Natural killer cell (primary cell): Measurements from ENCODE around the gene KCND2. TPM values are rescaled to one million over a fixed set of nuclear protein-coding genes. Genes with fewer than 3 reads are reported as not detected.

Experiments used
- ATAC-seq, 3 donors: fragments of 150-1000 bp in 2 of 3; fragments of 200-7000 bp in 1 of 3; cut with Tn5 transposase; 1 replicate in 1 of 3; 2 replicates in 2 of 3; pipeline ENCODE4 v1.10.0; 2021; ENCODE audit warnings: mild to moderate bottlenecking in 2 of 3, moderate library complexity in 2 of 3
- DNase-seq, 2 donors: peaks; one replicate each; pipeline versions ENCODE4 v3.0.0 to v3.0.0-alpha.2; 2013 to 2021; ENCODE audit warnings: mixed read lengths in 1 of 2
- H3K27ac ChIP-seq: one replicate; pipeline ENCODE4 v1.5.1; 2013; ENCODE audit warnings: mild to moderate bottlenecking, low read length
- H3K27me3 ChIP-seq: one replicate; pipeline ENCODE4 v1.6.1; 2013; ENCODE audit warnings: low read length; ENCODE audit not compliant: control insufficient read depth, insufficient read depth
- H3K36me3 ChIP-seq: one replicate; pipeline ENCODE4 v1.6.1; 2013; ENCODE audit warnings: low read length; ENCODE audit not compliant: control insufficient read depth, insufficient read depth
- H3K4me1 ChIP-seq: one replicate; pipeline ENCODE4 v1.6.1; 2013; ENCODE audit warnings: low read length; ENCODE audit not compliant: control insufficient read depth, insufficient read depth
- H3K4me3 ChIP-seq: one replicate; pipeline ENCODE4 v1.5.1; 2013; ENCODE audit warnings: low read length
- H3K9me3 ChIP-seq: one replicate; pipeline ENCODE4 v1.6.1; 2013; ENCODE audit warnings: low read length; ENCODE audit not compliant: control insufficient read depth, insufficient read depth
- H3K27ac Mint-ChIP-seq, 2 donors: one replicate each; pipeline ENCODE4 v1.8.0; 2022; ENCODE audit warnings: mild to moderate bottlenecking in 2 of 2, mixed read lengths in 2 of 2, moderate library complexity in 1 of 2
- H3K27me3 Mint-ChIP-seq, 2 donors: one replicate each; pipeline ENCODE4 v1.8.0; 2022; ENCODE audit warnings: low read depth in 2 of 2, mixed read lengths in 2 of 2
- H3K36me3 Mint-ChIP-seq: one replicate; pipeline ENCODE4 v1.8.0; 2022; ENCODE audit warnings: mixed read lengths
- H3K4me1 Mint-ChIP-seq, 2 donors: one replicate each; pipeline ENCODE4 v1.8.0; 2022; ENCODE audit warnings: mixed read lengths in 2 of 2
- H3K4me3 Mint-ChIP-seq: one replicate; pipeline ENCODE4 v1.8.0; 2022; ENCODE audit warnings: mild to moderate bottlenecking, moderate library complexity, mixed read lengths
- H3K9me3 Mint-ChIP-seq, 2 donors: one replicate each; pipeline ENCODE4 v1.8.0; 2022; ENCODE audit warnings: mixed read lengths in 2 of 2
- WGBS: methylation state at CpG from one replicate; pipeline ENCODE4 v1.1.7; 2013; ENCODE audit warnings: missing lambda C conversion rate; ENCODE audit not compliant: insufficient coverage; 5-methylcytosine and 5-hydroxymethylcytosine counted together
- intact Hi-C: fragments of 100-400 bp; cut with micrococcal nuclease; formaldehyde crosslinking; loops from one replicate; pipeline ENCODE4 v1.14.2; 2022
- total RNA-seq, 4 donors: library from RNA; stranded (reverse); fragments of 120-200 nt in 1 of 4; gene quantifications; one replicate each; pipeline versions ENCODE4 v1.2.3 to v1.2.4, GENCODE V29; 2013 to 2022
- TF ChIP-seq, protein P1 (sequence below): fragments of 200-600 bp; IDR thresholded peaks from one replicate; pipeline ENCODE4 v1.8.0; 2022; ENCODE audit warnings: antibody characterized with exemption

KCND2 gene
- total RNA-seq, 3 donors from 2014 or later (not counting 1 experiment from before 2014, with no cell fraction given): not detected

DNA sequence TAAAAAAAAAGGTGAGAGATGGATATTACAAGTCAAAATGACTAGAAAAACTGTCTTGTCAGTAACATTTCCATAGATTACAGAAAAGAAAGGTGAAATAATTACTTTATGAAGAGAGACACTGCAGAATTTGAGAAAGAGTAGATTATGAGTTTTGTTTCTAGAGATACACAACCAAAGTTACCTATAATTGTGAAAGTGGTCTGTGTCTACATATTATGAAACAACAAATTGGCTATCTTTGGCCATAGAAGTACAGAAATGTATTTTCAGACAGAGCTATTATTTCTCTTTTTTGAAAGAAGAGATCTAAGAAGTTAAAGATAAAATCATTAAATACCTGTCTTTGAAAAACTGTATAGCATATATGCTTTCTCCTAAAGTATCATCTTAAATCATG lies 30.1 kb downstream of the KCND2 start:
- H3K27ac ChIP-seq: no peak overlapping the region
- H3K36me3 ChIP-seq: no peaks in the 10 kb centered on the region
- DNase-seq (no peak), ATAC-seq (no peak)
- no peaks in the 10 kb centered on the region for H3K4me1 ChIP-seq
- Mint-ChIP-seq H3K27ac (no peak overlapping the region), H3K36me3 (no peaks in the 10 kb centered on the region), H3K27me3 (no peaks in the 10 kb centered on the region), H3K4me3 (no peak overlapping the region), H3K4me1 (no peaks in the 10 kb centered on the region), H3K9me3 (peaks cover 2 to 5% of the 10 kb centered on the region in 2 donors)
- H3K4me3 ChIP-seq: no peak overlapping the region
- intact Hi-C loops: no loop called here
- TF ChIP-seq, protein P1, sequence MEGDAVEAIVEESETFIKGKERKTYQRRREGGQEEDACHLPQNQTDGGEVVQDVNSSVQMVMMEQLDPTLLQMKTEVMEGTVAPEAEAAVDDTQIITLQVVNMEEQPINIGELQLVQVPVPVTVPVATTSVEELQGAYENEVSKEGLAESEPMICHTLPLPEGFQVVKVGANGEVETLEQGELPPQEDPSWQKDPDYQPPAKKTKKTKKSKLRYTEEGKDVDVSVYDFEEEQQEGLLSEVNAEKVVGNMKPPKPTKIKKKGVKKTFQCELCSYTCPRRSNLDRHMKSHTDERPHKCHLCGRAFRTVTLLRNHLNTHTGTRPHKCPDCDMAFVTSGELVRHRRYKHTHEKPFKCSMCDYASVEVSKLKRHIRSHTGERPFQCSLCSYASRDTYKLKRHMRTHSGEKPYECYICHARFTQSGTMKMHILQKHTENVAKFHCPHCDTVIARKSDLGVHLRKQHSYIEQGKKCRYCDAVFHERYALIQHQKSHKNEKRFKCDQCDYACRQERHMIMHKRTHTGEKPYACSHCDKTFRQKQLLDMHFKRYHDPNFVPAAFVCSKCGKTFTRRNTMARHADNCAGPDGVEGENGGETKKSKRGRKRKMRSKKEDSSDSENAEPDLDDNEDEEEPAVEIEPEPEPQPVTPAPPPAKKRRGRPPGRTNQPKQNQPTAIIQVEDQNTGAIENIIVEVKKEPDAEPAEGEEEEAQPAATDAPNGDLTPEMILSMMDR: no peak
- no peaks in the 10 kb centered on the region for H3K9me3 ChIP-seq
- no peaks in the 10 kb centered on the region for H3K27me3 ChIP-seq

DNA sequence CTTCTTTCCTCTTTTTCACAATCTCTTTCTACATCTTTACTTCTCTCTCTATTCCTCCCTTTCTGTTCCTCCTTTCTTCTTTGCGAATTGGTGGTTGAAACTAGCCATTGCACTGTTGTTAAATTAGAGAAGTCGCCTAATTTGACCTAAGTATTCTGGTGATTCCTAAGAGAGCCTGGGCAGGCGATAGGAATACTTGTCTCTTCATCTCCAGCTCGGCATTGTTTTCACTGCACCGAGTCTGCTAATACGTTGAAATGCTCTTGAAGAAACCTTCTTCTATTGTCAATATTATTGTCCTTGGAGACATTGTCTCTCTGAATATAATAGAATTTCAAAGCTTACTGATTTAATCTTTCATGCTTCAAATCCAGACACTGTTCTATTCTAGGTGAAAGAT lies 31.7 kb downstream of the KCND2 start:
- DNase-seq (no peak), ATAC-seq (no peak)
- Histone ChIP-seq H3K4me3 (no peak overlapping the region), H3K27ac (no peak overlapping the region), H3K9me3 (no peaks in the 10 kb centered on the region), H3K27me3 (no peaks in the 10 kb centered on the region), H3K4me1 (no peaks in the 10 kb centered on the region), H3K36me3 (no peaks in the 10 kb centered on the region)
- H3K4me1 Mint-ChIP-seq: no peaks in the 10 kb centered on the region
- TF ChIP-seq, protein P1: no peak
- H3K27ac Mint-ChIP-seq: no peak overlapping the region
- no peaks in the 10 kb centered on the region for H3K27me3 Mint-ChIP-seq
- peaks cover 2 to 11% of the 10 kb centered on the region in 2 donors for H3K9me3 Mint-ChIP-seq
- no peaks in the 10 kb centered on the region for H3K36me3 Mint-ChIP-seq
- WGBS: 82% methylated on average over 5 of the region's 6 CpGs
- intact Hi-C loops: no loop called here
- no peak overlapping the region for H3K4me3 Mint-ChIP-seq

DNA sequence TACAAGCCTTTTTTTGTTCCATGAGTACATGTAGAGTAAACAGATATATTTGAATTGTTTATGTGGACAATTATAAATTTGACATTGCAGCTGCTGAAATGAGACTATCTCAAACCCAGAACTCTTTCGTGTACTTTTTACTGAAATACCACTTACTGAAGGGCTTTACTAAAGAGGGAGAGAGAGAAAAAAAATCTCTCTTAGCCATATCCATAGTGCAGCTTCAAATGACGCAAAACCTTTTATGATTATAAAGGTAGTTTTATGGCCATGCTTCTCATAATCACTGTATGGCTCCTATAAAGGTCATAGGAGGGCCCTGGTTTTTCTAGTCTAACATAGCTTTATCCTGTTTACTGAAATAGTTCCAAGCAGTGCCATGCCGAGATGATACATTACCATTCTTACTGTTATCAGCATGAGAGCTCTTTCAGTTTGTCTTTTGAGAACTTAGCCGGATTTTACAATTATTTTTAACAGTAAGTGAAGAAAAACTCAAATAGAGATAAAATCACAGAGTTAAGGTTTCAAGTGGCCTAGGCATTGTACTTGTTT lies 35.1 kb downstream of the KCND2 start:
- Mint-ChIP-seq H3K27ac (no peak overlapping the region), H3K9me3 (peaks cover 2 to 12% of the 10 kb centered on the region in 2 donors), H3K4me3 (no peak overlapping the region), H3K27me3 (no peaks in the 10 kb centered on the region), H3K4me1 (no peaks in the 10 kb centered on the region), H3K36me3 (no peaks in the 10 kb centered on the region)
- ATAC-seq (no peak), DNase-seq (no peak)
- TF ChIP-seq, protein P1: no peak
- 67% methylated on average over 1 of the region's 4 CpGs for WGBS
- no peaks in the 10 kb centered on the region for H3K36me3 ChIP-seq
- H3K27ac ChIP-seq: no peak overlapping the region
- no peaks in the 10 kb centered on the region for H3K4me1 ChIP-seq
- intact Hi-C loops: no loop called here
- no peaks in the 10 kb centered on the region for H3K9me3 ChIP-seq
- no peaks in the 10 kb centered on the region for H3K27me3 ChIP-seq
- H3K4me3 ChIP-seq: no peak overlapping the region

DNA sequence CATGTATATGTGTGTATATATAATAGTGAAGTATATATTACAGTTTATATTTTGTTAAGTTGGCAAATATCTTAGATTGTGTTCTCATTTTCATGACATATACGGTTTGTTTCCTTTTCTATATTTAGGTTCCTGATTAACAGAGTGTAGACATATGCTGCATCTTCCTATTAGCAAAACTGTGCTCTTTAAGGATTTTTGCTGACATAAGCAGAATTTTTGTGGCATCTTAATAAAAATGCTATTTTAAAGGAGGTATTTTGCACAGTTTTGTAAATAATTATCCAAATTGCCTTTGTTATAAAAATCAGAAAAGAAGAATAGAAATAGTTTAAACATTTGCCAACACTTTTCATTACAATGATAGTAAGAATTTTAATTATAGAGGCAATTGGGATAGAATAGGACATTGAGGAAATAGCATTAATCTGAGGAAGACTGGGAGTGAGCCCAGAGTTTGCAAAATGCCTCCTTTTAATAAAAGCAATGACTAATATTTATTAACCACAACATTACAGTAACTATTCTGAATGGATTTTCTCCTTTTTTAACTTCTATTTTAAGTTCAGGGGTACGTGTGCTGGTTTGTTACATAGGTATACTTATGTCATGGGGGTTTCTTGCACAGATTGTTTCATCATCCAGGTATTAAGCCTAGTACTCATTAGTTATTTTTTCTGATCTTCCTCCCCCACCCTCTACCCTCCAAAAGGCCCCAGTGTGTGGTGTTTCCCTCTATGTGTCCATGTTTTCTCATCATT lies 38.2 kb downstream of the KCND2 start:
- intact Hi-C loops: no loop called here
- no peaks in the 10 kb centered on the region for H3K4me1 ChIP-seq
- 86% methylated on average over 1 of the region's 2 CpGs for WGBS
- no peak overlapping the region for H3K4me3 Mint-ChIP-seq
- no peak overlapping the region for H3K27ac ChIP-seq
- ATAC-seq (no peak), DNase-seq (no peak)
- H3K4me3 ChIP-seq: no peak overlapping the region
- H3K9me3 Mint-ChIP-seq: peaks cover 0 to 9% of the 10 kb centered on the region in 2 donors
- no peaks in the 10 kb centered on the region for H3K36me3 Mint-ChIP-seq
- H3K27ac Mint-ChIP-seq: no peak overlapping the region
- no peaks in the 10 kb centered on the region for H3K27me3 ChIP-seq
- no peaks in the 10 kb centered on the region for H3K4me1 Mint-ChIP-seq
- H3K9me3 ChIP-seq: no peaks in the 10 kb centered on the region
- TF ChIP-seq, protein P1: no peak
- no peaks in the 10 kb centered on the region for H3K27me3 Mint-ChIP-seq
- H3K36me3 ChIP-seq: no peaks in the 10 kb centered on the region
